ENCODE data around the gene RNPEPL1. TPM values are rescaled to one million over a fixed set of nuclear protein-coding genes. Genes with fewer than 3 reads are reported as not detected.
A peak's percentile ranks its signal among the peaks of the same experiment; 100 is the strongest.

RNPEPL1 gene
- total RNA-seq, 2 donors from 2014 or later, result 22.6 to 51.2 TPM

GRCh38 chr2:240589850-240590525 is 21.7 kb downstream of the RNPEPL1 start:
- no peak for DNase-seq (ENCODE audit: low spot score in 2 of 2)
- Mint-ChIP-seq H3K9me3 (no peaks in the 10 kb centered on the region), H3K27ac (peak overlapping the region in 1 of 2 donors; percentile 22), H3K36me3 (peaks cover 6 to 8% of the 10 kb centered on the region in 2 donors)
- no peak for ATAC-seq

DNA sequence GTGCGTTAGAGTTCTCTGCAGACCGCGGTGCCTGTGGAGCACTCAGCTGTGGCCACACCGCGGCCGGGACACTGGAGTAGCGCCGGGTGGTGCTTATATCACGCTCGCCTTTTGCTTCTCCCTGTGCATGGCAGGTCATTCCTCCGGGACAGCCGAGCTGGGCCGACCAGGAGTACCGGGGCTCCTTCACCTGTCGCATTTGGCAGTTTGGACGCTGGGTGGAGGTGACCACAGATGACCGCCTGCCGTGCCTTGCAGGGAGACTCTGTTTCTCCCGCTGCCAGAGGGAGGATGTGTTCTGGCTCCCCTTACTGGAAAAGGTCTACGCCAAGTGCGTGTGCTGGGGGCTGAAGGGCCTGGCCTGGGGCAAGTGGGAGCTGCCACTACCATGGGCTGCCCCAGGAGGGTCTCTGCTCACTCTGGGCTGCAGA is 22.4 kb downstream of the RNPEPL1 start:
- ATAC-seq (no peak), DNase-seq (ENCODE audit: low spot score in 2 of 2) (no peak)
- H3K27ac Mint-ChIP-seq, result no peak overlapping the region
- H3K36me3 Mint-ChIP-seq, result peaks cover 4% of the 10 kb centered on the region in 2 donors
- no peaks in the 10 kb centered on the region for H3K9me3 Mint-ChIP-seq

- H3K27ac Mint-ChIP-seq, result no peak overlapping the region
- DNase-seq (ENCODE audit: low spot score in 2 of 2), result no peak
- no peaks in the 10 kb centered on the region for H3K9me3 Mint-ChIP-seq
- ATAC-seq, result no peak
- H3K36me3 Mint-ChIP-seq, result no peaks in the 10 kb centered on the region
Observed at GRCh38 chr2:240591226-240591625, 22.9 kb downstream of the RNPEPL1 start.

GRCh38 chr2:240591784-240592183 is 23.5 kb downstream of the RNPEPL1 start:
- DNase-seq (ENCODE audit: low spot score in 2 of 2), result no peak
- no peaks in the 10 kb centered on the region for H3K9me3 Mint-ChIP-seq
- H3K27ac Mint-ChIP-seq, result no peak overlapping the region
- no peak for ATAC-seq
- no peaks in the 10 kb centered on the region for H3K36me3 Mint-ChIP-seq

- H3K9me3 Mint-ChIP-seq, result no peaks in the 10 kb centered on the region
- H3K27ac Mint-ChIP-seq, result no peak overlapping the region
- no peak for ATAC-seq
- H3K36me3 Mint-ChIP-seq, result no peaks in the 10 kb centered on the region
- DNase-seq (ENCODE audit: low spot score in 2 of 2), result no peak
Observed at GRCh38 chr2:240593026-240593702, 24.9 kb downstream of the RNPEPL1 start.

DNA sequence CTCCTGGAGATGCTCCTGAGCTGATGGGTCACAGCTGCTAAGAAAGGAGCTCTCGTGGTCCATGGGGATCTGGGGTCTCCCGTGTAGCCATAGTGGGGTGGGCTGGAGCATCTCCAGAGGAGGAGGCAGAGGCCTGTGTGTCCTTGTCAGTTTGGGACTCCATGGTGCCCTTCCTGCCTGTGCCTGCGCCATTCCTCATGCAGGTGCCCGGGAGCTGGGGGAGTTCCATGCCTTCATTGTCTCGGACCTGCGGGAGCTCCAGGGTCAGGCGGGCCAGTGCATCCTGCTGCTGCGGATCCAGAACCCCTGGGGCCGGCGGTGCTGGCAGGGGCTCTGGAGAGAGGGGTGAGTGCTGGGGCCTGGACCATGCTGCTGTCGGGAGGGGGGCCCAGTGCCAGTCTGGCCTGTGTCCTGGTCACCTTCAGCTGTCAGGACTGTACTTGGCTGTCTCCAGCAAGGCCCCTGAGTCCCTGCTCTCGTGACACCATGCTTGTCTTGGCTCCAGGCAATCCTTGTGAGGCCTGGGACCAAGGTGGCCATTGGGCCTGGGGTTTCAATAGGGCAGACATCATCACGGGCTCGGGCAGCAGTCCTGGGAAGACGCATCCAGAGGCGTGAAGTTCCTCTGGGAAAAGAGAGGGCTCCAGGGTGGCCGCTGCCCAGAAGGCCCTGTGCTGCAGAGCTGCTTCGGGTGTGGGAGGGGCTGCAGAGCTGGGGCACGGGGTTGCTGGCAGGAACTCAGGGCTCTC is 25.6 kb downstream of the RNPEPL1 start:
- ATAC-seq (no peak), DNase-seq (ENCODE audit: low spot score in 2 of 2) (peak in 1 of 2 donors; percentile 44)
- no peaks in the 10 kb centered on the region for H3K9me3 Mint-ChIP-seq
- no peaks in the 10 kb centered on the region for H3K36me3 Mint-ChIP-seq
- H3K27ac Mint-ChIP-seq, result no peak overlapping the region

GRCh38 chr2:240594511-240595380 is 26.5 kb downstream of the RNPEPL1 start:
- H3K27ac Mint-ChIP-seq, result no peak overlapping the region
- H3K36me3 Mint-ChIP-seq, result no peaks in the 10 kb centered on the region
- H3K9me3 Mint-ChIP-seq, result no peaks in the 10 kb centered on the region
- DNase-seq (ENCODE audit: low spot score in 2 of 2) (peak in 1 of 2 donors; percentile 38), ATAC-seq (no peak)

GRCh38 chr2:240595381-240596079 is 27.2 kb downstream of the RNPEPL1 start:
- H3K9me3 Mint-ChIP-seq, result no peaks in the 10 kb centered on the region
- DNase-seq (ENCODE audit: low spot score in 2 of 2), result peak in 1 of 2 donors; percentile 61

GRCh38 chr2:240596080-240596460 is 27.8 kb downstream of the RNPEPL1 start:
- no peaks in the 10 kb centered on the region for H3K36me3 Mint-ChIP-seq
- peak in 1 of 2 donors; percentile 7 for ATAC-seq
- no peak overlapping the region for H3K27ac Mint-ChIP-seq
- H3K9me3 Mint-ChIP-seq, result no peaks in the 10 kb centered on the region
- no peak for DNase-seq (ENCODE audit: low spot score in 2 of 2)

More at GRCh38 chr2:240595381-240596079, 27.2 kb downstream of the RNPEPL1 start:
- H3K27ac Mint-ChIP-seq, result no peak overlapping the region
- no peaks in the 10 kb centered on the region for H3K36me3 Mint-ChIP-seq
- ATAC-seq, result peak; percentile 14 to 72

GRCh38 chr2:240596491-240596931 is 28.2 kb downstream of the RNPEPL1 start:
- DNase-seq (ENCODE audit: low spot score in 2 of 2) (no peak), ATAC-seq (no peak)
- H3K27ac Mint-ChIP-seq, result no peak overlapping the region
- no peaks in the 10 kb centered on the region for H3K36me3 Mint-ChIP-seq
- H3K9me3 Mint-ChIP-seq, result no peaks in the 10 kb centered on the region

DNA sequence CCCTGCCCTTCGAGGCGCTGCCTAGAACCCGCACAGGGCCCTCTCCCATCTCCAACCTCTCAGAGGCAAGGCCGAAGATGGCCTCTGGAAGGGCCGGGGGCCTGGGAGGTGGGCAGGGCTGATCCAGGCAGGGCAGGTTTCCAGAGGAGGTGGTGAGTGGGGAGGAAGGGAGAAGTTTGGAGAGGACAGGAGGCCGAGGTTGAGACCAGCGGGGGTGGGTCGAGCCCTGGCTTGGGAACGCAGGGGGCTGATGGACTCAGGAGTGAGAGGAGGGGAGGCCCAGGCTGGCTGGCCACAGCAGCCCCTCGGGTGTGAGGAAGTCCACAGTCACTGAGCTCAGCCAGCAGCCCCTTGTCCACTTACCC is 28.8 kb downstream of the RNPEPL1 start:
- no peak for DNase-seq (ENCODE audit: low spot score in 2 of 2)
- no peaks in the 10 kb centered on the region for H3K36me3 Mint-ChIP-seq
- no peaks in the 10 kb centered on the region for H3K9me3 Mint-ChIP-seq
- no peak for ATAC-seq
- no peak overlapping the region for H3K27ac Mint-ChIP-seq

- no peak overlapping the region for H3K27ac Mint-ChIP-seq
- DNase-seq (ENCODE audit: low spot score in 2 of 2), result no peak
- no peaks in the 10 kb centered on the region for H3K9me3 Mint-ChIP-seq
- H3K36me3 Mint-ChIP-seq, result no peaks in the 10 kb centered on the region
- ATAC-seq, result no peak
Observed at GRCh38 chr2:240597419-240598181, 29.3 kb downstream of the RNPEPL1 start.

GRCh38 chr2:240598311-240598911 is 30.1 kb downstream of the RNPEPL1 start:
- Mint-ChIP-seq H3K9me3 (no peaks in the 10 kb centered on the region), H3K36me3 (no peaks in the 10 kb centered on the region), H3K27ac (peak overlapping the region in 1 of 2 donors; percentile 86)
- ATAC-seq (no peak), DNase-seq (ENCODE audit: low spot score in 2 of 2) (no peak)

GRCh38 chr2:240599141-240599583 is 30.9 kb downstream of the RNPEPL1 start:
- Mint-ChIP-seq H3K9me3 (no peaks in the 10 kb centered on the region), H3K36me3 (no peaks in the 10 kb centered on the region), H3K27ac (peak overlapping the region; percentile 86 to 89)
- ATAC-seq (no peak), DNase-seq (ENCODE audit: low spot score in 2 of 2) (no peak)

- no peak for ATAC-seq
- H3K9me3 Mint-ChIP-seq, result no peaks in the 10 kb centered on the region
- peak overlapping the region in 1 of 2 donors; percentile 86 for H3K27ac Mint-ChIP-seq
Observed at GRCh38 chr2:240600451-240600961, 32.2 kb downstream of the RNPEPL1 start.

More at GRCh38 chr2:240600451-240600961, 32.2 kb downstream of the RNPEPL1 start:
- DNase-seq (ENCODE audit: low spot score in 2 of 2), result no peak
- H3K36me3 Mint-ChIP-seq, result no peaks in the 10 kb centered on the region
